Subcutaneous abdominal adipose tissue (tissue), 5 donors: ENCODE data around the gene FOXD3.
"Not testable (repeated sequence)": the region's sequence is repeated elsewhere in the genome, so short reads cannot be mapped to it uniquely, and the experiment has no call there.

Experiments
- H3K27ac ChIP-seq: one replicate; pipeline ENCODE4 v1.7.0; 2013; ENCODE audit warnings: low read depth, mild to moderate bottlenecking, inconsistent platforms, low read length, moderate library complexity
- H3K27me3 ChIP-seq, 5 donors: one replicate each; pipeline ENCODE4 v1.7.0; 2013; ENCODE audit warnings: low read length in 5 of 5, inconsistent platforms in 1 of 5; ENCODE audit not compliant: control insufficient read depth in 5 of 5, insufficient read depth in 4 of 5
- H3K36me3 ChIP-seq, 5 donors: one replicate each; pipeline ENCODE4 v1.7.0; 2013; ENCODE audit warnings: low read length in 5 of 5; ENCODE audit not compliant: control insufficient read depth in 5 of 5, insufficient read depth in 5 of 5
- H3K4me1 ChIP-seq, 5 donors: one replicate each; pipeline ENCODE4 v1.7.0; 2013; ENCODE audit warnings: low read length in 5 of 5, mild to moderate bottlenecking in 3 of 5, moderate library complexity in 1 of 5; ENCODE audit not compliant: control insufficient read depth in 5 of 5, insufficient read depth in 5 of 5
- H3K4me3 ChIP-seq, 5 donors: one replicate each; pipeline ENCODE4 v1.7.0; 2013; ENCODE audit warnings: low read length in 5 of 5, low read depth in 1 of 5
- H3K9ac ChIP-seq, 5 donors: one replicate each; pipeline ENCODE4 v1.7.0; 2013; ENCODE audit warnings: low read length in 5 of 5, mild to moderate bottlenecking in 4 of 5, moderate library complexity in 3 of 5
- H3K9me3 ChIP-seq, 5 donors: one replicate each; pipeline ENCODE4 v1.7.0; 2013; ENCODE audit warnings: low read length in 5 of 5; ENCODE audit not compliant: control insufficient read depth in 5 of 5
- donor health status: healthy.
- donor health status: healthy.
- donor health status: healthy.
- donor health status: healthy.
- donor health status: healthy.

The FOXD3 gene

GRCh38 chr1:63352736-63353135 is 30.4 kb downstream of the FOXD3 start:
- H3K9me3 ChIP-seq, result no peaks in the 10 kb centered on the region
- peaks cover 0 to 5% (median 4%) of the 10 kb centered on the region in 5 donors for H3K27me3 ChIP-seq
- no peak overlapping the region for H3K4me3 ChIP-seq
- H3K9ac ChIP-seq, result no peak overlapping the region
- H3K36me3 ChIP-seq, result no peaks in the 10 kb centered on the region
- H3K4me1 ChIP-seq, result no peaks in the 10 kb centered on the region
- H3K27ac ChIP-seq, result no peak overlapping the region

GRCh38 chr1:63356234-63356633 is 33.9 kb downstream of the FOXD3 start:
- not testable (repeated sequence) for H3K27ac ChIP-seq, H3K27me3 ChIP-seq, H3K4me3 ChIP-seq, H3K36me3 ChIP-seq, H3K9ac ChIP-seq, H3K4me1 ChIP-seq, H3K9me3 ChIP-seq

- Histone ChIP-seq H3K27ac (no peak overlapping the region), H3K27me3 (peaks cover 0 to 2% (median 0%) of the 10 kb centered on the region in 5 donors), H3K4me1 (no peaks in the 10 kb centered on the region), H3K9me3 (no peaks in the 10 kb centered on the region), H3K9ac (no peak overlapping the region), H3K36me3 (no peaks in the 10 kb centered on the region), H3K4me3 (no peak overlapping the region)
These were observed 37.2 kb downstream of the FOXD3 start for GRCh38 chr1:63359561-63359960.

GRCh38 chr1:63362073-63362472 is 39.7 kb downstream of the FOXD3 start:
- no peak overlapping the region for H3K27ac ChIP-seq
- no peaks in the 10 kb centered on the region for H3K36me3 ChIP-seq
- H3K4me3 ChIP-seq, result no peak overlapping the region
- H3K9me3 ChIP-seq, result no peaks in the 10 kb centered on the region
- peaks cover 1 to 4% (median 3%) of the 10 kb centered on the region in 5 donors for H3K4me1 ChIP-seq
- no peak overlapping the region for H3K9ac ChIP-seq
- peaks cover 0 to 2% (median 0%) of the 10 kb centered on the region in 5 donors for H3K27me3 ChIP-seq

GRCh38 chr1:63362578-63362977 is 40.2 kb downstream of the FOXD3 start:
- Histone ChIP-seq H3K27me3 (peaks cover 0 to 2% (median 0%) of the 10 kb centered on the region in 5 donors), H3K4me3 (no peak overlapping the region), H3K36me3 (no peaks in the 10 kb centered on the region), H3K9ac (no peak overlapping the region), H3K9me3 (no peaks in the 10 kb centered on the region), H3K27ac (no peak overlapping the region), H3K4me1 (peaks cover 1 to 6% (median 5%) of the 10 kb centered on the region in 5 donors)

- H3K9ac ChIP-seq, result no peak overlapping the region
- H3K36me3 ChIP-seq, result no peaks in the 10 kb centered on the region
- no peak overlapping the region for H3K4me3 ChIP-seq
- no peak overlapping the region for H3K27ac ChIP-seq
- H3K9me3 ChIP-seq, result no peaks in the 10 kb centered on the region
- peaks cover 1 to 10% (median 8%) of the 10 kb centered on the region in 5 donors for H3K4me1 ChIP-seq
- peaks cover 0 to 2% (median 0%) of the 10 kb centered on the region in 5 donors for H3K27me3 ChIP-seq
These were observed 40.6 kb downstream of the FOXD3 start for GRCh38 chr1:63363014-63363413.

- Histone ChIP-seq H3K9me3 (no peaks in the 10 kb centered on the region), H3K4me1 (peaks cover 1 to 14% (median 12%) of the 10 kb centered on the region in 5 donors), H3K27ac (peak overlapping the region; percentile 50), H3K27me3 (no peaks in the 10 kb centered on the region), H3K36me3 (peaks cover 0 to 10% (median 3%) of the 10 kb centered on the region in 5 donors), H3K9ac (peak overlapping the region in 3 of 5 donors; percentile 40 to 92 (median 72)), H3K4me3 (peak overlapping the region; percentile 61 to 98 (median 93))
These were observed 44.5 kb downstream of the FOXD3 start for GRCh38 chr1:63366908-63367214.

- Histone ChIP-seq H3K4me1 (peaks cover 1 to 14% (median 12%) of the 10 kb centered on the region in 5 donors), H3K36me3 (peaks cover 0 to 11% (median 3%) of the 10 kb centered on the region in 5 donors), H3K27me3 (no peaks in the 10 kb centered on the region), H3K9ac (peak within 1 kb of the TSS; percentile 79 to 97 (median 92)), H3K4me3 (peak within 1 kb of the TSS; percentile 89 to 98 (median 93)), H3K27ac (peak within 1 kb of the TSS; percentile 81), H3K9me3 (no peaks in the 10 kb centered on the region)
These were observed 45.1 kb downstream of the FOXD3 start, which contains the start of gene ALG6 for GRCh38 chr1:63367215-63368103. Gene ALG6, plus strand, starts transcription at chr1:63367627. Its CDS starts 3,351 bp downstream, at chr1:63370978.

GRCh38 chr1:63368131-63368530 is 45.8 kb downstream of the FOXD3 start:
- Histone ChIP-seq H3K36me3 (peaks cover 0 to 11% (median 3%) of the 10 kb centered on the region in 5 donors), H3K4me3 (peak overlapping the region; percentile 89 to 98 (median 93)), H3K9ac (peak overlapping the region; percentile 79 to 97 (median 92)), H3K27me3 (no peaks in the 10 kb centered on the region), H3K4me1 (peaks cover 1 to 14% (median 12%) of the 10 kb centered on the region in 5 donors), H3K9me3 (no peaks in the 10 kb centered on the region), H3K27ac (peak overlapping the region; percentile 81)
